OCI-LY7 (cell line): Measurements from ENCODE around the gene CRYL1.

Experiments
- CTCF ChIP-seq: fragments of 200-600 bp; sonication (generic); conservative IDR thresholded peaks from 2 replicates; pipeline ENCODE4 v1.5.1; 2014; ENCODE audit warnings: mild to moderate bottlenecking, antibody characterized with exemption, low read length, moderate library complexity, mixed read lengths
- EZH2phosphoT487 ChIP-seq: fragments of 200-600 bp; sonication (generic); IDR thresholded peaks from 2 replicates; pipeline ENCODE4 v1.6.1; 2018; ENCODE audit warnings: low read depth, borderline replicate concordance, mild to moderate bottlenecking, mixed run types, antibody characterized with exemption, low read length, moderate library complexity, mixed read lengths

DNA sequence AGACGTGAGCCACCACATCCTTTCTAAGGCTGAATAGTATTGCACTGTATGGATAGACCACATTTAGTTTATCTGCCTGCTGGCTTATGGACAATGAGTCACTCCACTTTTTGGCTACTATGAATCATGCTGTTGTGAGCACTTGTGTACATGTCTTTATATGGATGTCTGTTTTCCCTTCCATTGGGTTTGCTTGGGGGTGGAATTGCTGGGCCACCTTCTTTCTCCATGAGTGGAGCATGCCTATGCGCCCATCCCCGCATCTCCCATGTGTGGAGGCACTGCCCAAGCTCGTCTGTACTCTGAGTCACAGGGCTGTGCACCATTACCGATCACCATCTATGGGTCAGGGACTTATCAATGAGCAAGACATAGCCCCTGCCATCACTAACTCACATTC lies 166.3 kb downstream of the CRYL1 start:
- no peak for TF ChIP-seq CTCF
- no peak for TF ChIP-seq EZH2phosphoT487
